Smooth muscle cell (in vitro differentiated cells): Measurements from ENCODE around the gene NLGN4Y. TPM values are rescaled to one million over a fixed set of nuclear protein-coding genes. Genes with fewer than 3 reads are reported as not detected.

Experiments used
- DNase-seq: peaks from one replicate; lab custom pipeline; 2025; ENCODE audit not compliant: unreplicated experiment; lab: John Stamatoyannopoulos, UW
- H2AFZ ChIP-seq: fragments of 200-600 bp; sonication (generic); 2 replicates; pipeline ENCODE4 v1.6.0; 2016; ENCODE audit warnings: antibody characterized with exemption, low read depth, mild to moderate bottlenecking
- H3F3A ChIP-seq: fragments of 200-600 bp; sonication (generic); 2 replicates; pipeline ENCODE4 v1.6.0; 2017; ENCODE audit warnings: antibody characterized with exemption, low read depth
- H3K27ac ChIP-seq: fragments of 200-600 bp; sonication (generic); 2 replicates; pipeline ENCODE4 v1.5.1; 2016; ENCODE audit warnings: low read depth, mild to moderate bottlenecking
- H3K27me3 ChIP-seq: fragments of 200-600 bp; sonication (generic); 2 replicates; pipeline ENCODE4 v1.6.1; 2016; ENCODE audit warnings: low read depth, mild to moderate bottlenecking
- H3K36me3 ChIP-seq: fragments of 200-600 bp; sonication (generic); 2 replicates; pipeline ENCODE4 v1.5.1; 2016; ENCODE audit warnings: low read depth
- H3K4me1 ChIP-seq: fragments of 200-600 bp; sonication (generic); 2 replicates; pipeline ENCODE4 v1.5.1; 2016; ENCODE audit warnings: low read depth
- H3K4me2 ChIP-seq: fragments of 200-600 bp; sonication (generic); 2 replicates; pipeline ENCODE4 v1.6.0; 2016; ENCODE audit warnings: mild to moderate bottlenecking
- H3K4me3 ChIP-seq: fragments of 200-600 bp; sonication (generic); 2 replicates; pipeline ENCODE4 v1.5.1; 2016; ENCODE audit warnings: mild to moderate bottlenecking
- H3K79me2 ChIP-seq: fragments of 200-600 bp; sonication (generic); 2 replicates; pipeline ENCODE4 v1.6.0; 2016; ENCODE audit warnings: low read depth, mild to moderate bottlenecking
- H3K9ac ChIP-seq: fragments of 200-600 bp; sonication (generic); 2 replicates; pipeline ENCODE4 v1.6.0; 2016; ENCODE audit warnings: low read depth
- H3K9me3 ChIP-seq: fragments of 200-600 bp; sonication (generic); replicated peaks from 2 replicates; pipeline ENCODE4 v1.5.1; 2016; ENCODE audit warnings: low read depth
- H4K20me1 ChIP-seq: fragments of 200-600 bp; sonication (generic); 2 replicates; pipeline ENCODE4 v1.6.0; 2016; ENCODE audit warnings: low read depth
- CTCF ChIP-seq: fragments of 200-600 bp; sonication (generic); IDR thresholded peaks from 2 replicates; pipeline ENCODE4 v1.5.1; 2017; ENCODE audit warnings: borderline replicate concordance, mild to moderate bottlenecking, antibody characterized with exemption; ENCODE audit not compliant: insufficient read depth, poor library complexity, severe bottlenecking
- WGBS: methylation state at CpG from one replicate; pipeline ENCODE4 v1.1.7; 2016; ENCODE audit warnings: low lambda C conversion rate; 5-methylcytosine and 5-hydroxymethylcytosine counted together
- polyA plus RNA-seq: library from polyadenylated mRNA; unstranded; fragments of >200 nt; fragmentation: Nextera tagmentation; extraction: Ambion mirVana; gene quantifications from 2 replicates; pipeline ENCODE4 v1.2.1, GENCODE V29; 2016
- total RNA-seq: library from RNA; depleted of rRNA; stranded (reverse); fragments of >200 nt; gene quantifications from 2 replicates; pipeline ENCODE4 v1.2.3, GENCODE V29; 2014

NLGN4Y gene
- total and polyA plus RNA-seq, 2 experiments from 2014 or later, result not detected

- H3K27ac ChIP-seq, result no peak overlapping the region
- no peaks in the 10 kb centered on the region for H3K4me1 ChIP-seq
- no peaks in the 10 kb centered on the region for H3K9me3 ChIP-seq
- no CpG with 5 or more reads among the region's 1 CpG for WGBS
- H3K4me3 ChIP-seq, result no peak overlapping the region
- no peaks in the 10 kb centered on the region for H3K79me2 ChIP-seq
- H3K27me3 ChIP-seq, result no peaks in the 10 kb centered on the region
- no peak overlapping the region for H2AFZ ChIP-seq
- no peak overlapping the region for H3K9ac ChIP-seq
- no peaks in the 10 kb centered on the region for H3K36me3 ChIP-seq
- H3F3A ChIP-seq, result no peaks in the 10 kb centered on the region
- H4K20me1 ChIP-seq, result no peaks in the 10 kb centered on the region
- TF ChIP-seq CTCF, result no peak
- no peak overlapping the region for H3K4me2 ChIP-seq
- DNase-seq, result no peak
These were observed 217.3 kb downstream of the NLGN4Y start for GRCh38 chrY:14741596-14741995.

- Histone ChIP-seq H3K79me2 (no peaks in the 10 kb centered on the region), H3K9me3 (no peaks in the 10 kb centered on the region), H3K27ac (no peak overlapping the region), H3K4me3 (no peak overlapping the region), H3F3A (no peaks in the 10 kb centered on the region), H3K4me1 (no peaks in the 10 kb centered on the region), H3K9ac (no peak overlapping the region), H3K36me3 (no peaks in the 10 kb centered on the region), H2AFZ (no peak overlapping the region), H3K27me3 (no peaks in the 10 kb centered on the region), H3K4me2 (no peak overlapping the region), H4K20me1 (no peaks in the 10 kb centered on the region)
- DNase-seq, result no peak
- TF ChIP-seq CTCF, result no peak
- WGBS, result no CpG with 5 or more reads among the region's 4 CpGs
These were observed 224.0 kb downstream of the NLGN4Y start for GRCh38 chrY:14748329-14748728.

- no peak overlapping the region for H3K9ac ChIP-seq
- H3K4me1 ChIP-seq, result no peaks in the 10 kb centered on the region
- TF ChIP-seq CTCF, result no peak
These were observed 231.2 kb downstream of the NLGN4Y start for GRCh38 chrY:14755571-14755970.

GRCh38 chrY:14762903-14763302, 238.6 kb downstream of the NLGN4Y start:
- Histone ChIP-seq H3K4me1 (no peaks in the 10 kb centered on the region), H3K27ac (no peak overlapping the region), H3K79me2 (no peaks in the 10 kb centered on the region), H3K9ac (no peak overlapping the region), H2AFZ (no peak overlapping the region), H4K20me1 (no peaks in the 10 kb centered on the region), H3K36me3 (no peaks in the 10 kb centered on the region), H3K27me3 (no peaks in the 10 kb centered on the region), H3F3A (no peaks in the 10 kb centered on the region), H3K4me3 (no peak overlapping the region), H3K9me3 (no peaks in the 10 kb centered on the region), H3K4me2 (no peak overlapping the region)
- WGBS, result no CpG with 5 or more reads among the region's 1 CpG
- TF ChIP-seq CTCF, result no peak
- no peak for DNase-seq

More at GRCh38 chrY:14755571-14755970, 231.2 kb downstream of the NLGN4Y start:
- no peaks in the 10 kb centered on the region for H3K9me3 ChIP-seq
- H3K27ac ChIP-seq, result no peak overlapping the region
- H3F3A ChIP-seq, result no peaks in the 10 kb centered on the region
- no peaks in the 10 kb centered on the region for H3K36me3 ChIP-seq
- H3K27me3 ChIP-seq, result no peaks in the 10 kb centered on the region
- no peak for DNase-seq
- H3K4me3 ChIP-seq, result no peak overlapping the region
- H2AFZ ChIP-seq, result no peak overlapping the region
- H4K20me1 ChIP-seq, result no peaks in the 10 kb centered on the region
- H3K79me2 ChIP-seq, result no peaks in the 10 kb centered on the region
- no peak overlapping the region for H3K4me2 ChIP-seq
